GM06990 (cell line): Measurements from ENCODE around the gene TUBA8.
"Not testable (repeated sequence)": the region's sequence is repeated elsewhere in the genome, so short reads cannot be mapped to it uniquely, and the experiment has no call there.

ENCODE experiments used
- DNase-seq: peaks from one replicate; pipeline ENCODE4 v3.0.0-alpha.2; 2011; ENCODE audit not compliant: insufficient read length; ENCODE audit errors: extremely low read depth
- H3K27me3 ChIP-seq: replicated peaks from 2 replicates; pipeline ENCODE4 v1.6.0; 2011; ENCODE audit warnings: low read length; ENCODE audit not compliant: control insufficient read depth, insufficient read depth
- H3K36me3 ChIP-seq: 2 replicates; pipeline ENCODE4 v1.5.1; 2011; ENCODE audit warnings: low read length; ENCODE audit not compliant: control insufficient read depth, insufficient read depth
- H3K4me3 ChIP-seq: replicated peaks from 2 replicates; pipeline ENCODE4 v1.5.1; 2011; ENCODE audit warnings: low read depth, mild to moderate bottlenecking, control low read depth, low read length
- CTCF ChIP-seq: IDR thresholded peaks from 2 replicates; pipeline ENCODE4 v1.5.1; 2011; ENCODE audit warnings: low read length, control low read depth, mild to moderate bottlenecking, inconsistent platforms; ENCODE audit not compliant: insufficient read depth, poor library complexity, severe bottlenecking

Gene TUBA8

GRCh38 chr22:18110194-18110953 is at the start of gene TUBA8:
Gene TUBA8 (plus strand): TSS chr22:18110809. CDS start chr22:18110866, 57 bp downstream.
- DNase-seq = peak; percentile 85
- TF ChIP-seq CTCF = peak; percentile 22
- Histone ChIP-seq H3K4me3 (peak within 1 kb of the TSS; percentile 64), H3K27me3 (no peaks in the 10 kb centered on the region), H3K36me3 (no peaks in the 10 kb centered on the region)

GRCh38 chr22:18062421-18062820 is 48.2 kb upstream of the TUBA8 start:
- Histone ChIP-seq H3K4me3 (no peak overlapping the region), H3K27me3 (no peaks in the 10 kb centered on the region; the same call in 1 of the 2 replicates), H3K36me3 (no peaks in the 10 kb centered on the region)
- TF ChIP-seq CTCF = no peak
- no peak for DNase-seq

GRCh38 chr22:18063306-18063705 is 47.3 kb upstream of the TUBA8 start:
- no peak overlapping the region for H3K4me3 ChIP-seq
- no peak for DNase-seq
- no peak for TF ChIP-seq CTCF
- H3K36me3 ChIP-seq = no peaks in the 10 kb centered on the region
- H3K27me3 ChIP-seq = no peaks in the 10 kb centered on the region; the same call in 1 of the 2 replicates

GRCh38 chr22:18063715-18064114 is 46.9 kb upstream of the TUBA8 start:
- not testable (repeated sequence) for H3K27me3 ChIP-seq, H3K4me3 ChIP-seq, DNase-seq, H3K36me3 ChIP-seq

GRCh38 chr22:18064636-18065035 is 46.0 kb upstream of the TUBA8 start:
- Histone ChIP-seq H3K4me3 (no peak overlapping the region), H3K27me3 (no peaks in the 10 kb centered on the region; the same call in 1 of the 2 replicates), H3K36me3 (no peaks in the 10 kb centered on the region)
- no peak for DNase-seq
- TF ChIP-seq CTCF = no peak

- no peaks in the 10 kb centered on the region for H3K36me3 ChIP-seq
- DNase-seq = no peak
- no peaks in the 10 kb centered on the region; the same call in 1 of the 2 replicates for H3K27me3 ChIP-seq
- no peak overlapping the region for H3K4me3 ChIP-seq
- TF ChIP-seq CTCF = no peak
Observed at GRCh38 chr22:18065256-18065655, 45.4 kb upstream of the TUBA8 start.
